Stimulated activated memory B cell treated with anti-CD40 and anti-IgM and Interleukin-4, amounts not matched to agents 10 μg/mL and 1 μg/mL and 100 μg/mL, for 72 hours (primary cell): ENCODE measurements around the gene ST7.

Source experiments
- ATAC-seq: fragments of 150-1000 bp; cut with Tn5 transposase; 2 replicates; pipeline ENCODE4 v1.10.0; 2021
- H3K27ac Mint-ChIP-seq: one replicate; pipeline ENCODE4 v1.8.0; 2022; ENCODE audit warnings: mild to moderate bottlenecking, mixed read lengths
- H3K27me3 Mint-ChIP-seq: one replicate; pipeline ENCODE4 v1.8.0; 2022; ENCODE audit warnings: mixed read lengths
- H3K36me3 Mint-ChIP-seq: one replicate; pipeline ENCODE4 v1.8.0; 2022; ENCODE audit warnings: mixed read lengths
- H3K4me1 Mint-ChIP-seq: one replicate; pipeline ENCODE4 v1.8.0; 2022; ENCODE audit warnings: mixed read lengths
- H3K4me3 Mint-ChIP-seq: one replicate; pipeline ENCODE4 v1.8.0; 2022; ENCODE audit warnings: mild to moderate bottlenecking, moderate library complexity, mixed read lengths
- H3K9me3 Mint-ChIP-seq: one replicate; pipeline ENCODE4 v1.8.0; 2022; ENCODE audit warnings: mixed read lengths

The ST7 gene

GRCh38 chr7:117152213-117153007, 199.1 kb downstream of the ST7 start:
- Mint-ChIP-seq H3K4me3 (no peak overlapping the region), H3K27me3 (no peaks in the 10 kb centered on the region), H3K36me3 (peaks cover 18% of the 10 kb centered on the region), H3K9me3 (no peaks in the 10 kb centered on the region), H3K4me1 (no peaks in the 10 kb centered on the region), H3K27ac (no peak overlapping the region)
- ATAC-seq, result no peak

- Mint-ChIP-seq H3K4me3 (no peak overlapping the region), H3K4me1 (no peaks in the 10 kb centered on the region), H3K27me3 (no peaks in the 10 kb centered on the region), H3K9me3 (no peaks in the 10 kb centered on the region), H3K36me3 (peaks cover 14% of the 10 kb centered on the region), H3K27ac (no peak overlapping the region)
- no peak for ATAC-seq
These were observed 199.8 kb downstream of the ST7 start for GRCh38 chr7:117153016-117153545.

- Mint-ChIP-seq H3K36me3 (peaks cover 14% of the 10 kb centered on the region), H3K4me1 (no peaks in the 10 kb centered on the region), H3K9me3 (no peaks in the 10 kb centered on the region), H3K27me3 (no peaks in the 10 kb centered on the region), H3K27ac (no peak overlapping the region), H3K4me3 (no peak overlapping the region)
- no peak for ATAC-seq
These were observed 201.4 kb downstream of the ST7 start for GRCh38 chr7:117154721-117155120.

GRCh38 chr7:117155694-117156093, 202.4 kb downstream of the ST7 start:
- Mint-ChIP-seq H3K27me3 (no peaks in the 10 kb centered on the region), H3K4me3 (no peak overlapping the region), H3K4me1 (no peaks in the 10 kb centered on the region), H3K36me3 (peaks cover 8% of the 10 kb centered on the region), H3K27ac (no peak overlapping the region), H3K9me3 (no peaks in the 10 kb centered on the region)
- no peak for ATAC-seq

- no peaks in the 10 kb centered on the region for H3K9me3 Mint-ChIP-seq
- no peaks in the 10 kb centered on the region for H3K36me3 Mint-ChIP-seq
- H3K27ac Mint-ChIP-seq, result no peak overlapping the region
- no peak for ATAC-seq
- H3K4me3 Mint-ChIP-seq, result no peak overlapping the region
- H3K27me3 Mint-ChIP-seq, result no peaks in the 10 kb centered on the region
- H3K4me1 Mint-ChIP-seq, result no peaks in the 10 kb centered on the region
These were observed 204.2 kb downstream of the ST7 start for GRCh38 chr7:117157241-117158209.

DNA sequence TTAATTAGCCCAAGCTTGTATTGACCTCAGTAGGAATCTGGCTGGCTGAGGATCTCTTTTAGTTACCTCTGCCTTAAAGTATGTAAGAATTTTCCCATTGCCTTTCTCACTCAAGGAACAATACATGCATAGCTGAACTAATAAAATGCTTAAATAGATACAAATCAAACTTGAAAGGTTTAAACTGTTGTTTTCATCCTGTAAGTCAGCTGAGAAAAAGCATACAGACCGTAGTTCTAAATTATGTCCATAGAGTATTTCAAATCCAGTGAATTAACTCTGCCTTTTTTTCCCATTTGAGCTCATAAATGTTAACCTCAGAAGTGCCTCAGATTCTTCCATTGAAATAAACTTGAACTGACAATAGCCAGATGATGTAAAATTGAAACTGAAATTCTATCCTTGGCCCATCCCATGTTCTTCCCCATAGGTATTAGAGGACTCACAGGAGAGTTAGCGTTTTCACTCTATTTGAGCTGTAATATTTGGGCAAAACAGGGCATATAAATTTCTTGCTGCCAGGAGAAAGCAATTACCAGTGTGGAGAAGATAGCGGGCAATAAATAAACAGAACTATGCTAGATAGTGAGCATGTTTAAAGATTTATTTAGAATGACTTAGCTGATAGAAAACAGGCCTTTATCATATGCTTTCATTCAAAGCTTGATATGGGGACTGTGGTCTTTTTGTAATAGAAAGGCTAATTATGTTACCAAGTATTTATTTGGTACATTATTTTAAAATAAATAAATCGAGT, 205.8 kb downstream of the ST7 start:
- Mint-ChIP-seq H3K36me3 (peaks cover 15% of the 10 kb centered on the region), H3K27ac (no peak overlapping the region), H3K4me1 (no peaks in the 10 kb centered on the region), H3K9me3 (no peaks in the 10 kb centered on the region), H3K27me3 (no peaks in the 10 kb centered on the region), H3K4me3 (no peak overlapping the region)
- ATAC-seq, result no peak

DNA sequence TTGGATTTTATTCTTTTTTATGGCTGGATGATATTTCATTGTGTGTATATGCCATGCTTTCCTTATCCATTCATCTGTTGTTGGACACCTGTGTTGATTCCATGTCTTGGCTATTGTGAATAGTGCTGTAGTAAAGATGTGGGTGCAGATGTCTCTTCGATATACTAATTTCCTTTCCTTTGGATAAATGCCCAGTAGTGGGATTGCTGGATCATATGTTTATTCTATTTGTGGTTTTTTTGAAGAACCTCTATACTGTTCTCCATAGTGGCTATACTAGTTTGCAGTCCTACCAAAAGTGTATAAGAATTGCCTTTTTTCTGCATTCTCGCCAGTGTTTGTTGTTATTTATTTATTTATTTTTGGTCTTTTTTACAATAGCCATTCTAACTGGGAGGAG, 209.8 kb downstream of the ST7 start:
- Mint-ChIP-seq H3K27ac (no peak overlapping the region), H3K9me3 (no peaks in the 10 kb centered on the region), H3K4me3 (no peak overlapping the region), H3K36me3 (peaks cover 15% of the 10 kb centered on the region), H3K4me1 (peaks cover 5% of the 10 kb centered on the region), H3K27me3 (no peaks in the 10 kb centered on the region)
- ATAC-seq, result no peak

- Mint-ChIP-seq H3K36me3 (peaks cover 18% of the 10 kb centered on the region), H3K27ac (no peak overlapping the region), H3K4me3 (no peak overlapping the region), H3K27me3 (no peaks in the 10 kb centered on the region), H3K4me1 (peaks cover 5% of the 10 kb centered on the region), H3K9me3 (no peaks in the 10 kb centered on the region)
- no peak for ATAC-seq
These were observed 211.3 kb downstream of the ST7 start for GRCh38 chr7:117164620-117165019.

- no peak overlapping the region for H3K4me3 Mint-ChIP-seq
- H3K9me3 Mint-ChIP-seq, result no peaks in the 10 kb centered on the region
- no peaks in the 10 kb centered on the region for H3K27me3 Mint-ChIP-seq
- H3K36me3 Mint-ChIP-seq, result peaks cover 22% of the 10 kb centered on the region
- peaks cover 5% of the 10 kb centered on the region for H3K4me1 Mint-ChIP-seq
- ATAC-seq, result peak; percentile 58
- H3K27ac Mint-ChIP-seq, result no peak overlapping the region
These were observed 212.4 kb downstream of the ST7 start for GRCh38 chr7:117165656-117166055.

GRCh38 chr7:117169907-117170306, 216.6 kb downstream of the ST7 start:
- Mint-ChIP-seq H3K36me3 (peaks cover 41% of the 10 kb centered on the region), H3K9me3 (no peaks in the 10 kb centered on the region), H3K4me3 (no peak overlapping the region), H3K27me3 (no peaks in the 10 kb centered on the region), H3K4me1 (peaks cover 5% of the 10 kb centered on the region), H3K27ac (no peak overlapping the region)
- ATAC-seq, result no peak

DNA sequence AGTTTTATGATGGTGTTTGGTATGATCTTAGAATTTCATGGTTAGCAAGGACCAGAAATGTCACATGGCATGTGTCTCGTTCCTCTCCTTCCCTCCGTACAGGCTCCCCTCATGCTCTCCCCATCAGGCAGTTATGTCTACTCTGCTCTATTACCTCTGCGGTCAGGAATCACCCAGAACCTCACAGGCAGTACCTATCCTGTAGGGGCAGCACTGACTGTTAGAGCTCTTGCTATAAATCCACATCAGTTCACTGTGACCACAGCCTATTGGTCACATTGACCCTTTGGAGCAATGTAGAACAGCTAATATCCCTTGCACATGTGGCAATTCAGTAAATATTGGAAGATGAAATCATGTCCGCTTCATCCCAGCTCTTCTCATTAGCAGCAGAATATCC, 217.8 kb downstream of the ST7 start:
- H3K27me3 Mint-ChIP-seq, result no peaks in the 10 kb centered on the region
- H3K9me3 Mint-ChIP-seq, result no peaks in the 10 kb centered on the region
- H3K4me1 Mint-ChIP-seq, result no peaks in the 10 kb centered on the region
- ATAC-seq, result no peak
- no peak overlapping the region for H3K4me3 Mint-ChIP-seq
- peaks cover 48% of the 10 kb centered on the region for H3K36me3 Mint-ChIP-seq
- H3K27ac Mint-ChIP-seq, result no peak overlapping the region

GRCh38 chr7:117172283-117172682, 219.0 kb downstream of the ST7 start:
- Mint-ChIP-seq H3K36me3 (peaks cover 49% of the 10 kb centered on the region), H3K4me3 (no peak overlapping the region), H3K9me3 (no peaks in the 10 kb centered on the region), H3K4me1 (no peaks in the 10 kb centered on the region), H3K27ac (no peak overlapping the region), H3K27me3 (no peaks in the 10 kb centered on the region)
- no peak for ATAC-seq

GRCh38 chr7:117173035-117173770, 219.9 kb downstream of the ST7 start:
- Mint-ChIP-seq H3K27me3 (no peaks in the 10 kb centered on the region), H3K36me3 (peaks cover 57% of the 10 kb centered on the region), H3K4me3 (no peak overlapping the region), H3K27ac (no peak overlapping the region), H3K9me3 (no peaks in the 10 kb centered on the region), H3K4me1 (no peaks in the 10 kb centered on the region)
- no peak for ATAC-seq

GRCh38 chr7:117176206-117176605, 222.9 kb downstream of the ST7 start:
- no peak overlapping the region for H3K27ac Mint-ChIP-seq
- no peaks in the 10 kb centered on the region for H3K4me1 Mint-ChIP-seq
- no peaks in the 10 kb centered on the region for H3K27me3 Mint-ChIP-seq
- ATAC-seq, result no peak
- H3K4me3 Mint-ChIP-seq, result no peak overlapping the region
- no peaks in the 10 kb centered on the region for H3K9me3 Mint-ChIP-seq
- peaks cover 69% of the 10 kb centered on the region for H3K36me3 Mint-ChIP-seq
